NCI-H748 (cell line): ENCODE data around the gene HGS.

Experiments
- DNase-seq: peaks from one replicate; lab custom pipeline; 2025; ENCODE audit not compliant: unreplicated experiment; lab: John Stamatoyannopoulos, UW

Gene HGS

GRCh38 chr17:81683584-81684441, at the start of gene HGS, which contains the start of gene ARL16:
Gene HGS, plus strand, starts transcription at chr17:81684011. Its CDS starts 56 bp downstream, at chr17:81684067.
Gene ARL16, minus strand, starts transcription at chr17:81683797. Its CDS starts 44 bp downstream, at chr17:81683753.
- peak; percentile 100 for DNase-seq

- no peak for DNase-seq
These were observed 48.4 kb upstream of the HGS start for GRCh38 chr17:81635431-81635830.

GRCh38 chr17:81635973-81636504, 47.8 kb upstream of the HGS start:
- DNase-seq, result no peak

- peak; percentile 83 for DNase-seq
These were observed 47.1 kb upstream of the HGS start, which contains the start of the genes NPLOC4 and TSPAN10 for GRCh38 chr17:81636505-81637288. Gene NPLOC4, minus strand, starts transcription at chr17:81637112. Its CDS starts 182 bp downstream, at chr17:81636930. Gene TSPAN10, plus strand, starts transcription at chr17:81637196. Its CDS starts 5,217 bp downstream, at chr17:81642413.

- DNase-seq, result no peak
These were observed 45.1 kb upstream of the HGS start for GRCh38 chr17:81638683-81639082.

GRCh38 chr17:81640011-81640410, 43.8 kb upstream of the HGS start:
- no peak for DNase-seq

- DNase-seq, result no peak
These were observed 41.9 kb upstream of the HGS start for GRCh38 chr17:81641825-81642489.

- no peak for DNase-seq
These were observed 39.3 kb upstream of the HGS start for GRCh38 chr17:81644496-81644895.

GRCh38 chr17:81644976-81645952, 38.5 kb upstream of the HGS start:
- no peak for DNase-seq

GRCh38 chr17:81646869-81647600, 36.8 kb upstream of the HGS start:
- DNase-seq, result no peak

GRCh38 chr17:81647640-81648012, 36.2 kb upstream of the HGS start:
- no peak for DNase-seq

- DNase-seq, result no peak
These were observed 35.7 kb upstream of the HGS start for GRCh38 chr17:81648013-81648706.

- DNase-seq, result no peak
These were observed 35.1 kb upstream of the HGS start for GRCh38 chr17:81648707-81649085.

GRCh38 chr17:81650951-81651350, 32.9 kb upstream of the HGS start:
- DNase-seq, result no peak

GRCh38 chr17:81651692-81652091, 32.1 kb upstream of the HGS start:
- DNase-seq, result no peak

- DNase-seq, result no peak
These were observed 30.7 kb upstream of the HGS start for GRCh38 chr17:81652906-81653771.

- DNase-seq, result no peak
These were observed 28.3 kb upstream of the HGS start for GRCh38 chr17:81655378-81656117.
